ENCODE results near the gene PSMB1.

The PSMB1 gene

GRCh38 chr6:170552765-170553533 lies at the start of gene PSMB1:
TSS of gene PSMB1 (minus strand) at chr6:170553307. CDS start at chr6:170553242, 65 bp downstream.
- FAIRE-seq, result peak; percentile 41

- no peak for FAIRE-seq
Observed at GRCh38 chr6:170597278-170597677, 44.2 kb upstream of the PSMB1 start.

GRCh38 chr6:170596426-170596825 lies 43.3 kb upstream of the PSMB1 start:
- FAIRE-seq, result no peak

GRCh38 chr6:170590725-170591124 lies 37.6 kb upstream of the PSMB1 start:
- FAIRE-seq, result no peak

- no peak for FAIRE-seq
Observed at GRCh38 chr6:170584954-170585498, 31.9 kb upstream of the PSMB1 start.

- no peak for FAIRE-seq
Observed at GRCh38 chr6:170584181-170584953, 31.3 kb upstream of the PSMB1 start, which contains the start of gene PDCD2. TSS of gene PDCD2 (minus strand) at chr6:170584637. CDS start at chr6:170584581, 56 bp downstream.

GRCh38 chr6:170583756-170584180 lies 30.7 kb upstream of the PSMB1 start:
- peak; percentile 30 for FAIRE-seq

- FAIRE-seq, result no peak
Observed at GRCh38 chr6:170578909-170579308, 25.8 kb upstream of the PSMB1 start.

GRCh38 chr6:170575250-170575649 lies 22.1 kb upstream of the PSMB1 start:
- no peak for FAIRE-seq

- no peak for FAIRE-seq
Observed at GRCh38 chr6:170572704-170573466, 19.8 kb upstream of the PSMB1 start.

- FAIRE-seq, result no peak
Observed at GRCh38 chr6:170564936-170565530, 11.9 kb upstream of the PSMB1 start.

GRCh38 chr6:170561555-170561954 lies 8.4 kb upstream of the PSMB1 start:
- no peak for FAIRE-seq

- no peak for FAIRE-seq
Observed at GRCh38 chr6:170555305-170555704, 2.2 kb upstream of the PSMB1 start.

- FAIRE-seq, result no peak
Observed at GRCh38 chr6:170554796-170555137, 1.7 kb upstream of the PSMB1 start.

- peak; percentile 95 for FAIRE-seq
Observed at GRCh38 chr6:170554013-170554795, 1.1 kb upstream of the PSMB1 start, which contains the start of gene TBP. TSS of gene TBP (plus strand) at chr6:170554369. CDS start at chr6:170557030, 2,661 bp downstream.

GRCh38 chr6:170553534-170554012 lies 466 bp upstream of the PSMB1 start:
- no peak for FAIRE-seq

GRCh38 chr6:170545405-170545804 lies 7.7 kb downstream of the PSMB1 start:
- peak; percentile 24 for FAIRE-seq

- no peak for FAIRE-seq
Observed at GRCh38 chr6:170542031-170542719, 10.9 kb downstream of the PSMB1 start.

GRCh38 chr6:170537329-170537728 lies 15.8 kb downstream of the PSMB1 start:
- no peak for FAIRE-seq

- FAIRE-seq, result no peak
Observed at GRCh38 chr6:170536671-170537070, 16.4 kb downstream of the PSMB1 start.

GRCh38 chr6:170535004-170535403 lies 18.1 kb downstream of the PSMB1 start:
- FAIRE-seq, result no peak
